GM10266 (cell line): ENCODE data around the gene C6.

ENCODE experiments used
- DNase-seq: peaks from one replicate; pipeline ENCODE4 v3.0.0; 2012; ENCODE audit errors: extremely low spot score
- CTCF ChIP-seq: IDR thresholded peaks from 2 replicates; pipeline ENCODE4 v1.5.1; 2012; ENCODE audit warnings: mild to moderate bottlenecking, low read depth; ENCODE audit not compliant: control insufficient read depth, insufficient read depth; ENCODE audit errors: missing control alignments

Gene C6

GRCh38 chr5:41154491-41154890 is 58.8 kb downstream of the C6 start:
- TF ChIP-seq CTCF = no peak
- no peak for DNase-seq

- no peak for DNase-seq
- no peak for TF ChIP-seq CTCF
These were observed 61.8 kb downstream of the C6 start for GRCh38 chr5:41151564-41151963.

GRCh38 chr5:41148448-41148847 is 64.9 kb downstream of the C6 start:
- no peak for TF ChIP-seq CTCF
- no peak for DNase-seq

GRCh38 chr5:41145306-41145705 is 68.0 kb downstream of the C6 start:
- DNase-seq = no peak

GRCh38 chr5:41143131-41143901 is 70.0 kb downstream of the C6 start:
- TF ChIP-seq CTCF = no peak
- DNase-seq = no peak

More at GRCh38 chr5:41145306-41145705, 68.0 kb downstream of the C6 start:
- no peak for TF ChIP-seq CTCF

GRCh38 chr5:41127967-41128690 is 85.2 kb downstream of the C6 start:
- DNase-seq = no peak
- no peak for TF ChIP-seq CTCF

- no peak for TF ChIP-seq CTCF
- DNase-seq = no peak
These were observed 90.9 kb downstream of the C6 start for GRCh38 chr5:41122459-41122858.
